Fibroblast of lung (primary cell): ENCODE measurements around the gene ELMO1.

Experiments used
- CTCF ChIP-seq, 2 donors: IDR thresholded peaks in 1 of 2; conservative IDR thresholded peaks in 1 of 2; 1 replicate in 1 of 2; 2 replicates in 1 of 2; pipeline ENCODE4 v1.5.1; 2011 to 2012; ENCODE audit warnings: low read length in 2 of 2, control low read depth in 1 of 2, inconsistent platforms in 1 of 2, low read depth in 1 of 2, mild to moderate bottlenecking in 1 of 2
- EZH2 ChIP-seq: IDR thresholded peaks from 2 replicates; pipeline ENCODE4 v1.5.1; 2012; ENCODE audit warnings: low read length, control low read depth, mild to moderate bottlenecking; ENCODE audit errors: missing control alignments

GRCh38 chr7:36810032-36810431 lies 638.6 kb downstream of the ELMO1 start:
- TF ChIP-seq CTCF (conservative IDR thresholded peaks at IDR 0.05 in 1 of 2, IDR thresholded peaks at IDR 0.05 in 1 of 2; ENCODE audit: low read depth in 1 of 2, low read length in 2 of 2) (no peak), EZH2 (no peak)
